PFSK-1 (cell line): ENCODE measurements around the gene COL9A3.

ENCODE experiments used
- FOXP2 ChIP-seq: optimal IDR thresholded peaks from 2 replicates; pipeline ENCODE3; 2011; ENCODE audit warnings: borderline replicate concordance, control low read depth, inconsistent platforms; ENCODE audit not compliant: insufficient read depth; ENCODE audit errors: extremely low read length, extremely low read depth
- POLR2AphosphoS5 ChIP-seq: IDR thresholded peaks from 2 replicates; pipeline ENCODE4 v1.6.1; 2012; ENCODE audit warnings: low read depth, mild to moderate bottlenecking, control low read depth, low read length, moderate library complexity
- SIN3A ChIP-seq: IDR thresholded peaks from 2 replicates; pipeline ENCODE4 v1.6.1; 2012; ENCODE audit warnings: mild to moderate bottlenecking, low read length, moderate library complexity, borderline replicate concordance; ENCODE audit not compliant: insufficient read depth
- TAF1 ChIP-seq: IDR thresholded peaks from 2 replicates; pipeline ENCODE4 v1.6.1; 2012; ENCODE audit warnings: low read length, control low read depth, borderline replicate concordance; ENCODE audit not compliant: insufficient read depth
- TF ChIP-seq, protein P1 (sequence below), 2 experiments: IDR thresholded peaks; 2 replicates each; pipeline versions ENCODE4 v1.6.1 to v1.8.0; 2011 to 2012; ENCODE audit warnings: low read depth in 2 of 2, low read length in 2 of 2, control low read depth in 1 of 2, inconsistent platforms in 1 of 2, mild to moderate bottlenecking in 1 of 2, moderate library complexity in 1 of 2; ENCODE audit not compliant: insufficient read depth in 1 of 2

The COL9A3 gene

DNA sequence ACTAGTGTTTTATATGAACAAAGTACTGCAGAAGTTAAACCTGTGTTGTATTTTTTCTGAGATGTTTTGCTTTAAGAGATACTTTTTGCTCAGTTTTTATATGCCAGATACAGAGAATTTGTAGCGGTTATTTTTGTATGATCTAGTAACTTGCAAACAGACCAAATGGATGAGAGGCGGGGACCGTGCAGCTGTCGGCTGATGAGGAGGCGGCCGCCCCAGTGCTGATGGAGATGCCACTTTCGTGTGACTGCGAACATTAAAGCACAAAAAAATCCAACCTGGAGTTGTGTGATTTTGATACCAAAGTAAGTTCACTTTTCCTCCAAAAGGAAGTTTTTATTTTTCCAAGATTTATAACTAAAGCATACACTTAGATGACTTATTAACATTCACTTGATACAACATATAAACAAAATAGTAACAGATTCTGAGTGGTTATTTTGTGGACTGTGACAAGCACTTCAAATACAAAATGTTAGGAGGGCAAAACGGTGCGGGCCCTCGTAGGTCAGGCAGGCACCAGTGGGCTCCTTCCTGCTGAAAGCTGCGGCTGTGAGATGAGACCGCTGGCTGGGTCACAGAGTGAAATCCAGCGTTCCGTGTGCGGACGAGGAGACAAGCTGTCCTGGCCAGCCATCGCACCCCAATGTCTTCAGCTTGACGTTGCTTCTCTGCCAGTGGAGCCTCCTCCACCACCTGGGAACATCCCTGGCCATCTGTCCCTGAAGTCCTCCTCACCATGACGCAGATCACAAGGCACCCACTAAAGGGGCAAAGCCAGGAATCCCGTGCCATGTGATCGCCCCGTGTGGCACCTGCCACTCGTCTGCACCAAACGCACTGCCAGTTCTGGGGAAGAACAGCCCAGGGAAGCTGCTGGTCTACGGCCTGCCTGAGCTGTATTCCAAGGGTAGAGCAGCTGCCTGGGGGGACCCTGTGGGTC lies 16.3 kb upstream of the COL9A3 start:
- TF ChIP-seq FOXP2 (no peak), TAF1 (no peak), POLR2AphosphoS5 (no peak), SIN3A (no peak)
- TF ChIP-seq, protein P1, sequence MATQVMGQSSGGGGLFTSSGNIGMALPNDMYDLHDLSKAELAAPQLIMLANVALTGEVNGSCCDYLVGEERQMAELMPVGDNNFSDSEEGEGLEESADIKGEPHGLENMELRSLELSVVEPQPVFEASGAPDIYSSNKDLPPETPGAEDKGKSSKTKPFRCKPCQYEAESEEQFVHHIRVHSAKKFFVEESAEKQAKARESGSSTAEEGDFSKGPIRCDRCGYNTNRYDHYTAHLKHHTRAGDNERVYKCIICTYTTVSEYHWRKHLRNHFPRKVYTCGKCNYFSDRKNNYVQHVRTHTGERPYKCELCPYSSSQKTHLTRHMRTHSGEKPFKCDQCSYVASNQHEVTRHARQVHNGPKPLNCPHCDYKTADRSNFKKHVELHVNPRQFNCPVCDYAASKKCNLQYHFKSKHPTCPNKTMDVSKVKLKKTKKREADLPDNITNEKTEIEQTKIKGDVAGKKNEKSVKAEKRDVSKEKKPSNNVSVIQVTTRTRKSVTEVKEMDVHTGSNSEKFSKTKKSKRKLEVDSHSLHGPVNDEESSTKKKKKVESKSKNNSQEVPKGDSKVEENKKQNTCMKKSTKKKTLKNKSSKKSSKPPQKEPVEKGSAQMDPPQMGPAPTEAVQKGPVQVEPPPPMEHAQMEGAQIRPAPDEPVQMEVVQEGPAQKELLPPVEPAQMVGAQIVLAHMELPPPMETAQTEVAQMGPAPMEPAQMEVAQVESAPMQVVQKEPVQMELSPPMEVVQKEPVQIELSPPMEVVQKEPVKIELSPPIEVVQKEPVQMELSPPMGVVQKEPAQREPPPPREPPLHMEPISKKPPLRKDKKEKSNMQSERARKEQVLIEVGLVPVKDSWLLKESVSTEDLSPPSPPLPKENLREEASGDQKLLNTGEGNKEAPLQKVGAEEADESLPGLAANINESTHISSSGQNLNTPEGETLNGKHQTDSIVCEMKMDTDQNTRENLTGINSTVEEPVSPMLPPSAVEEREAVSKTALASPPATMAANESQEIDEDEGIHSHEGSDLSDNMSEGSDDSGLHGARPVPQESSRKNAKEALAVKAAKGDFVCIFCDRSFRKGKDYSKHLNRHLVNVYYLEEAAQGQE (IDR thresholded peaks at IDR 0.05; ENCODE audit: insufficient read depth in 1 of 2, low read depth in 2 of 2, low read length in 2 of 2): no peak

DNA sequence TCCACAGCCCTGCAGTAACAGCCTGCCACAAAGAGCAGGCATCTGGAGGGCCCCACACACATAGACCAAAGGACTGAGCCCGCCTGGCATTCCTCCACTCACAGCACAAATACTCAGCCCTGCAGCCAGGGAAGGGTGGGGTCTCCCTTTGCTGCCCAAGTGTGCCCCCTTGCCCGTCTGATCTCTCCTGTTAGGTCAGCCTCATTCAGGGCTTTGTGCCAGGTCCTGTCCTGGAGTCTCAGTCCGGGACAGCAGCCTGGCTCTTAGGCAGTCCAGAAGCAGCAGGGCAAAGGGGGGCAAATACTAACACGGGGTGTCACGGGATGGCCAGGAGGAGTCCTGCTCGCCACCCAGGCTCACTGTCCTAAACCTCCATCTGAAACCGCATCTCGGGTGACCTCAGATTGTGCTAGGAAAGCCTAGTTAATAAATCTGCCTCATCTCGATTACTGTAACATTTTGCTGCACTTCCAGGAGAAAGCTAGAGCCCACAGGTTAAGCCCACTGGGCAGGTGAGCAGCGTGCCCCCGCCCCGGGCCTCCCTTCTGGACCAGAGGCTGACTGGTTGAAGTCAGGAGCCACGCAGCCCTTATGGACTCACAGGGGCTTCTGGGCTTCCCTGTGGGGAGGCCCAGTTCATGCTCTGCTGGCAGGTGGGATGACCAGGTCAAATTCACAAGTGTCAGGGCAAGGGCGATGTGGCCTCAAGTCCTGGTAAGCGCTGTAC lies 15.4 kb upstream of the COL9A3 start:
- TF ChIP-seq SIN3A (no peak), POLR2AphosphoS5 (no peak), TAF1 (no peak), FOXP2 (no peak)
- TF ChIP-seq, protein P1 (IDR thresholded peaks at IDR 0.05; ENCODE audit: insufficient read depth in 1 of 2, low read depth in 2 of 2, low read length in 2 of 2): no peak

DNA sequence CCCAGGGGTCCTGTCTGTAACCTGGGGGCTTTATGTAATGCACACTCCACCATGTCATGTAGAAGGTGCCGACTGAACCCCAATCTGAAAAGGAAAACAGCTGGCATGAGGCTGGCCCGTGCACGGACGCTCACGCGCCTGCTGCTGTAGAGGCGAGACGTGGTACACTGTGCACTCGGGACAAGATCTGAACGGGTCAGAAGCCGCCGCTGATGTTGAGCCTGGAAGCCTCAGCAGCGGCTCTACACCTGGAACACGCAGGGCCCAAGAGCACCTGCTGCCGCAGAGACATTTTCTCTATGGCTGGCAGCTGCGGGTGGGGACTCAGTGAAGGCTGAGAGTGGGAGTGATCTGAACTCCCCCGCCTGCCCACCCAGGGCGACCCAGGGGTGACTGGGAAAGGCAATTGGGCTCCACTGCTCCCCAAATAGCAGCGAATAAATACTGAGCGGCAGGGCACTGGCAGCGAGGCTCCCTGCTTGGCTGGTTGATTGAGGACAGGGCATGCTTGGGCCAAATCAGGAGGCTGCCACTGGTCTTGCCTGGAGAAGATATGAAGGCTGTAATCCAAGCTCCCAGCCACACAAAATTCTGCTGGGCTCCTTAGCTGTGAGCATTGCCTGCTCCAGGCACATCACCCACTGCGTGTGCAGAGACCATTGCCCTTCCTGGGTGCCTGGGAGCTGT lies 14.7 kb upstream of the COL9A3 start:
- TF ChIP-seq, protein P1 (IDR thresholded peaks at IDR 0.05; ENCODE audit: insufficient read depth in 1 of 2, low read depth in 2 of 2, low read length in 2 of 2): no peak
- no peak for TF ChIP-seq POLR2AphosphoS5
- TF ChIP-seq FOXP2: no peak
- TF ChIP-seq SIN3A: no peak
- TF ChIP-seq TAF1: no peak

DNA sequence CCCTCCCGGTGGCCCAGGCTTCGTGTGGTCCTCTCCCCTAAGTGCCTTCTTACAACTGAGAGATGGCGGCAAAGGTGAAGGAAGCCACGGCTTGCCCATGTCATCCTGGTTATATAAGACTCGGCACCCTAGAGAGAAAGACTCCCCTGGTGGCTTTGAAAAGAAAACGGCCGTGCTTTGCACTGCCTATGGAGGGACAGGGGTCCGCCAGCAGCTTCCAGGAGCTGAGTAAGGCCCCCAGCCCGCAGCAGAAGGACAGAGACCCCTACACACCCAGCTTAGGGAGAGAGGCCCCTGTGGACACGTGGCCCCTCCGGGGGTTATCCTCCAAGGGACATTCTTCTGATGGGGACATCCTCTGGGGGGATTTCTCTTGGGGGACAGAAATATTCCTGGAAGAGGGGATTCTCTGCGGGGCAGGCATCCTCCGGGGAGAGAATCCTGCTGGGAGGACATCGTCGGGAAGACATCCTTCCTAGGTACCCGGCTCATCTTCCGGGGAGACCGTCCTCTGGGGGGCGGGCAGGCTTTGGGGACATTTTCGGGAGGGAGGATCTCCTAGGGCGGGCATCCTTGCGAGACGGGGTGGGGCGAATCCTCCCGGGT lies 12.7 kb upstream of the COL9A3 start:
- TF ChIP-seq TAF1 (no peak), SIN3A (no peak), FOXP2 (no peak), POLR2AphosphoS5 (no peak)
- TF ChIP-seq, protein P1 (IDR thresholded peaks at IDR 0.05; ENCODE audit: insufficient read depth in 1 of 2, low read depth in 2 of 2, low read length in 2 of 2): no peak
